GM12864 (cell line): ENCODE data around the gene ATRNL1.

Experiments
- DNase-seq: peaks from one replicate; pipeline ENCODE4 v3.0.0-alpha.2; 2011; ENCODE audit warnings: low read depth
- H3K4me3 ChIP-seq: 2 replicates; pipeline ENCODE4 v1.5.1; 2011; ENCODE audit warnings: mild to moderate bottlenecking, low read depth, low read length, control low read depth
- TF ChIP-seq, protein P1 (sequence below): IDR thresholded peaks from 2 replicates; pipeline ENCODE4 v1.5.1; 2011; ENCODE audit warnings: low read depth, mild to moderate bottlenecking, moderate library complexity, low read length, control low read depth, inconsistent platforms; ENCODE audit errors: missing control alignments

ATRNL1 gene

GRCh38 chr10:115965376-115965775 is 872.2 kb downstream of the ATRNL1 start:
- TF ChIP-seq, protein P1, sequence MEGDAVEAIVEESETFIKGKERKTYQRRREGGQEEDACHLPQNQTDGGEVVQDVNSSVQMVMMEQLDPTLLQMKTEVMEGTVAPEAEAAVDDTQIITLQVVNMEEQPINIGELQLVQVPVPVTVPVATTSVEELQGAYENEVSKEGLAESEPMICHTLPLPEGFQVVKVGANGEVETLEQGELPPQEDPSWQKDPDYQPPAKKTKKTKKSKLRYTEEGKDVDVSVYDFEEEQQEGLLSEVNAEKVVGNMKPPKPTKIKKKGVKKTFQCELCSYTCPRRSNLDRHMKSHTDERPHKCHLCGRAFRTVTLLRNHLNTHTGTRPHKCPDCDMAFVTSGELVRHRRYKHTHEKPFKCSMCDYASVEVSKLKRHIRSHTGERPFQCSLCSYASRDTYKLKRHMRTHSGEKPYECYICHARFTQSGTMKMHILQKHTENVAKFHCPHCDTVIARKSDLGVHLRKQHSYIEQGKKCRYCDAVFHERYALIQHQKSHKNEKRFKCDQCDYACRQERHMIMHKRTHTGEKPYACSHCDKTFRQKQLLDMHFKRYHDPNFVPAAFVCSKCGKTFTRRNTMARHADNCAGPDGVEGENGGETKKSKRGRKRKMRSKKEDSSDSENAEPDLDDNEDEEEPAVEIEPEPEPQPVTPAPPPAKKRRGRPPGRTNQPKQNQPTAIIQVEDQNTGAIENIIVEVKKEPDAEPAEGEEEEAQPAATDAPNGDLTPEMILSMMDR = no peak
- no peak overlapping the region for H3K4me3 ChIP-seq
- DNase-seq = no peak

- no peak overlapping the region for H3K4me3 ChIP-seq
- TF ChIP-seq, protein P1 = no peak
- DNase-seq = no peak
These were observed 875.1 kb downstream of the ATRNL1 start for GRCh38 chr10:115968236-115968635.

DNA sequence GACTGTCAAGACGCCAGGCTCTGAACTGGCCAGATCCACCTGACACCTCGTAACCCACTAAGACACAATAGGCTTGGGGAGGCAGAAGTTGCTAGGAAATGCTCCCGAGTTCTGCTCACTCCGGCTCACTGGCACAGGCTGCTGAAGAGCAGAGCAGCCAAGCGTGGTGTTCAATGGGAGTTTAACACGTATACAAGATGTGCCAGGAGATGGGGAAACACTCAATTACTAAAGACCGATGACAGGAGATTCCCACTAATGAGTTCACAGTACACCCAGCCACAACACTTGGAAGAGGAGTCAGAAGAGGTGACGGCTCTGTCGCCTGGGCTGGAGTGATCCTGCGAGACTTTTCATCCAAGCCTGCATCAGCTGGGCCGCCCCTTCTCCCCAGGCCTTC is 876.4 kb downstream of the ATRNL1 start:
- no peak overlapping the region for H3K4me3 ChIP-seq
- TF ChIP-seq, protein P1 = no peak
- no peak for DNase-seq

DNA sequence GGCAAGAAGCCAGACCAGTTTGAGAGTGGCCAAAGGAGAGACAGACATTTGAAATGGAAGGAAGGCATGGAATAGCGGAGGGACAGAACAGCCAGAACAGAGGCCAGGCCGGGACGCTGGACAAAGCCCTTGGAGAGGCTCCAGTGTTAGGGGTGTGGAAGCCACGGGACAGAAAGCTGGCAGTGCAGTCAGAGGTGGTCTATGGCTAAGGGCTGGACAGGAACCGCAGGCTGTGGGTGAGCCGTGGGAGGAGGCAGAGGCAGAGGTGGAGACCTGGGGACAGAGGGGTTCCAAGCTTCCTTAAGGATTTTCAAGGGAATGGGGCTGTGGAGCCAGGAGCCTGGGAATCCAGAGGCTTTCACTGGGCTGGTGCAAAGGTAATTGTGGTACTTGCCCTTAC is 878.8 kb downstream of the ATRNL1 start:
- no peak for DNase-seq
- H3K4me3 ChIP-seq = no peak overlapping the region
- TF ChIP-seq, protein P1 = no peak

- TF ChIP-seq, protein P1 = no peak
- no peak for DNase-seq
- H3K4me3 ChIP-seq = no peak overlapping the region
These were observed 879.3 kb downstream of the ATRNL1 start for GRCh38 chr10:115972426-115972825.

- DNase-seq = no peak
- TF ChIP-seq, protein P1 = no peak
- H3K4me3 ChIP-seq = no peak overlapping the region
These were observed 881.2 kb downstream of the ATRNL1 start for GRCh38 chr10:115974351-115974750.

GRCh38 chr10:115974816-115975430 is 881.8 kb downstream of the ATRNL1 start:
- DNase-seq = no peak
- TF ChIP-seq, protein P1 = no peak
- H3K4me3 ChIP-seq = no peak overlapping the region
